A549 (cell line): ENCODE results near the gene LARGE1. TPM values are rescaled to one million over a fixed set of nuclear protein-coding genes. Genes with fewer than 3 reads are reported as not detected.

Source experiments
- ATAC-seq, 2 experiments: fragments of 200-7000 bp in 1 of 2; fragments of >200 bp in 1 of 2; cut with Nextera tagmentation in 1 of 2; cut with Tn5 transposase in 1 of 2; 3 replicates each; pipeline versions ENCODE4 v1.8.0 to v1.9.1; 2018 to 2020; ENCODE audit warnings: mild to moderate bottlenecking in 1 of 2, moderate library complexity in 1 of 2
- CTCF ChIA-PET: fragments of 300-600 bp; sonication (Branson Sonifier 250); formaldehyde crosslinking; extraction: SDS; loops from one replicate; lab custom pipeline; 2021; ENCODE audit warnings: antibody characterized with exemption, inconsistent platforms; lab: Yijun Ruan, JAX
- POLR2A ChIA-PET: fragments of 350-600 bp; formaldehyde crosslinking; extraction: SDS; loops from one replicate; lab custom pipeline; 2021; ENCODE audit warnings: antibody characterized with exemption, inconsistent platforms; lab: Yijun Ruan, JAX
- DNase-seq, 2 experiments: peaks; one replicate each; pipeline versions ENCODE4 v3.0.0 to v3.0.0-alpha.2; 2011 to 2016; ENCODE audit warnings: low read depth in 1 of 2, low spot score in 1 of 2
- FAIRE-seq: peaks from 2 replicates; lab custom pipeline; 2011; peaks lifted over from hg19 to GRCh38; lab: Jason Lieb, UNC
- H3K27ac ChIP-seq, 2 experiments: fragments of >200 bp; sonication (Bioruptor Twin); formaldehyde crosslinking; 3 replicates each; pipeline ENCODE4 v1.5.1; 2016 to 2017
- H3K4me1 ChIP-seq: fragments of >200 bp; sonication (Bioruptor Twin); formaldehyde crosslinking; 3 replicates; pipeline ENCODE4 v1.6.1; 2016
- H3K4me2 ChIP-seq: fragments of >200 bp; sonication (Bioruptor Twin); formaldehyde crosslinking; 3 replicates; pipeline ENCODE4 v1.6.1; 2016
- H3K4me3 ChIP-seq: fragments of >200 bp; sonication (Bioruptor Twin); formaldehyde crosslinking; 3 replicates; pipeline ENCODE4 v1.5.1; 2016
- H3K9me3 ChIP-seq: fragments of >200 bp; sonication (Bioruptor Twin); formaldehyde crosslinking; 3 replicates; pipeline ENCODE4 v1.6.1; 2016
- BHLHE40 ChIP-seq: IDR thresholded peaks from 2 replicates; pipeline ENCODE4 v1.6.1; 2012; ENCODE audit warnings: low read depth, low read length, inconsistent platforms
- CEBPB ChIP-seq, 2 experiments: fragments of >200 bp in 1 of 2; sonication (Bioruptor Twin) in 1 of 2; formaldehyde crosslinking in 1 of 2; IDR thresholded peaks; 2 replicates each; pipeline ENCODE4 v1.6.1; 2012 to 2016
- CHD4 ChIP-seq: fragments of 200-600 bp; sonication (generic); IDR thresholded peaks from 2 replicates; pipeline ENCODE4 v1.6.1; 2016; ENCODE audit warnings: antibody characterized with exemption, mild to moderate bottlenecking, borderline replicate concordance
- ELK1 ChIP-seq: fragments of 150-350 bp; IDR thresholded peaks from 2 replicates; pipeline ENCODE4 v1.6.1; 2014; ENCODE audit warnings: low read depth, mild to moderate bottlenecking, low read length
- FOSB ChIP-seq: fragments of 250-450 bp; sonication (Bioruptor Pico); IDR thresholded peaks from 2 replicates; pipeline ENCODE4 v1.5.0; 2020; ENCODE audit warnings: mild to moderate bottlenecking, moderate library complexity
- FOXS1 ChIP-seq: fragments of 250-450 bp; sonication (Bioruptor Pico); IDR thresholded peaks from 2 replicates; pipeline ENCODE4 v1.5.0; 2020; ENCODE audit warnings: mild to moderate bottlenecking, moderate library complexity
- GATA3 ChIP-seq: IDR thresholded peaks from 2 replicates; pipeline ENCODE4 v1.6.1; 2012; ENCODE audit warnings: borderline replicate concordance
- HDAC2 ChIP-seq: fragments of 200-600 bp; sonication (generic); IDR thresholded peaks from 2 replicates; pipeline ENCODE4 v1.6.1; 2016
- HOXB5 ChIP-seq: fragments of 250-450 bp; sonication (Bioruptor Pico); IDR thresholded peaks from 2 replicates; pipeline ENCODE4 v1.5.0; 2020; ENCODE audit warnings: mild to moderate bottlenecking, moderate library complexity
- JUN ChIP-seq, 2 experiments: fragments of >200 bp; sonication (Bioruptor Twin); formaldehyde crosslinking; IDR thresholded peaks; 2 replicates in 1 of 2; 3 replicates in 1 of 2; pipeline ENCODE4 v1.6.1; 2016 to 2017
- KDM1A ChIP-seq: fragments of 200-600 bp; sonication (generic); IDR thresholded peaks from 2 replicates; pipeline ENCODE4 v1.6.1; 2016; ENCODE audit warnings: low read depth, mild to moderate bottlenecking
- KDM5A ChIP-seq: fragments of 200-600 bp; sonication (generic); IDR thresholded peaks from 2 replicates; pipeline ENCODE4 v1.6.1; 2016; ENCODE audit warnings: antibody characterized with exemption, mild to moderate bottlenecking
- POLR2A ChIP-seq: IDR thresholded peaks from 2 replicates; pipeline ENCODE4 v1.6.1; 2012; ENCODE audit warnings: mild to moderate bottlenecking, low read length
- RARB ChIP-seq: fragments of 250-450 bp; sonication (Bioruptor Pico); IDR thresholded peaks from 2 replicates; pipeline ENCODE4 v1.8.0; 2021; ENCODE audit warnings: mild to moderate bottlenecking, moderate library complexity
- RCOR1 ChIP-seq: fragments of 150-350 bp; IDR thresholded peaks from 2 replicates; pipeline ENCODE4 v1.6.1; 2014; ENCODE audit warnings: antibody characterized with exemption, low read length, low read depth
- RFX5 ChIP-seq: fragments of 450-650 bp; IDR thresholded peaks from 2 replicates; pipeline ENCODE4 v1.7.1; 2014; ENCODE audit warnings: antibody characterized with exemption, mild to moderate bottlenecking, moderate library complexity
- SREBF2 ChIP-seq: fragments of 450-650 bp; IDR thresholded peaks from 2 replicates; pipeline ENCODE4 v1.6.1; 2014; ENCODE audit warnings: mild to moderate bottlenecking, moderate library complexity
- TFCP2L1 ChIP-seq: fragments of 250-450 bp; sonication (Bioruptor Pico); IDR thresholded peaks from 2 replicates; pipeline ENCODE4 v1.5.0; 2021; ENCODE audit warnings: mild to moderate bottlenecking
- ZC3H11A ChIP-seq: fragments of 450-650 bp; IDR thresholded peaks from 2 replicates; pipeline ENCODE4 v1.6.1; 2014; ENCODE audit warnings: antibody characterized with exemption, mild to moderate bottlenecking
- ZFP36 ChIP-seq: fragments of 450-650 bp; IDR thresholded peaks from 2 replicates; pipeline ENCODE4 v1.6.1; 2014; ENCODE audit warnings: borderline replicate concordance; ENCODE audit not compliant: partially characterized antibody
- ZNF302 ChIP-seq: fragments of 250-450 bp; sonication (Bioruptor Pico); IDR thresholded peaks from 2 replicates; pipeline ENCODE4 v1.9.0; 2021; ENCODE audit warnings: inconsistent platforms, mild to moderate bottlenecking, moderate library complexity
- ZSCAN20 ChIP-seq: fragments of 250-450 bp; sonication (Bioruptor Pico); IDR thresholded peaks from 2 replicates; pipeline ENCODE4 v1.8.0; 2022; ENCODE audit warnings: mild to moderate bottlenecking, moderate library complexity
- WGBS: methylation state at CpG from one replicate; pipeline ENCODE4 v1.1.6; 2017; ENCODE audit errors: missing lambda C conversion rate; 5-methylcytosine and 5-hydroxymethylcytosine counted together
- polyA plus RNA-seq, 4 experiments: library from polyadenylated mRNA; depleted of rRNA in 3 of 4; stranded (reverse); fragments of >200 nt; fragmentation: RNase III in 1 of 4; extraction: RNeasy Plus Mini Kit Qiagen cat#74134 plus additional on column Dnase treatment in 1 of 4; gene quantifications; 2 replicates in 3 of 4; 3 replicates in 1 of 4; pipeline ENCODE4 v1.2.3, GENCODE V29; 2011 to 2017
- TF ChIP-seq, protein P1 (sequence below): fragments of 450-650 bp; IDR thresholded peaks from 2 replicates; pipeline ENCODE4 v1.6.1; 2014; ENCODE audit warnings: antibody characterized with exemption
- TF ChIP-seq, protein P2 (sequence below): IDR thresholded peaks from 2 replicates; pipeline ENCODE4 v1.6.1; 2012

The LARGE1 gene
- polyA plus RNA-seq, 2 of the 4 experiments (the other 2 are of a cell fraction) = 2.7 to 5.8 TPM

DNA sequence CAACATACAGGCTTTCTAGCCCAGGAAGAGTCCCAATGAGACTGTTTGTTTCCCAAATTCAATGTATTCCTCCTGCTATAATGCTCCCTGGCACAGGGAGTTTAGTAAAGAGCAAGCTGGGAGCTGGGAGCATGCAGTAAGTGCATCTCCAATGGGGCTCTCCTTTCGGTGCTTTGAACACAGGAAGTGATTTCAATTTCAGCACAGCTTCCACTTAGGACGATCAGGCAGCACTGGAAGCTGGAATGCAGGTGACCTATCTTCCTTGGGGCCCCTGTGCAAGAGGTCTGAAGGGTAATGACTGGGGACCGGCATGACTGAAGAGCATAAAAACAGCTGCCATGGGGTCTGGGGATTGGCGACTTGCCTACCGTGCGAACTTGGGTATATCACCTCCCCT is 76.0 kb downstream of the LARGE1 start:
- ATAC-seq = no peak
- WGBS = 56% methylated on average over 5 of the region's 6 CpGs
- no peaks in the 10 kb centered on the region for H3K9me3 ChIP-seq
- ChIA-PET POLR2A (no interaction called here), CTCF (no interaction called here)
- no peak for DNase-seq
- TF ChIP-seq RARB (CRISPR knock-in tag) = no peak
- no peak for TF ChIP-seq CEBPB (IDR thresholded peaks at IDR 0.05)
- no peak for TF ChIP-seq SREBF2
- TF ChIP-seq, protein P1, sequence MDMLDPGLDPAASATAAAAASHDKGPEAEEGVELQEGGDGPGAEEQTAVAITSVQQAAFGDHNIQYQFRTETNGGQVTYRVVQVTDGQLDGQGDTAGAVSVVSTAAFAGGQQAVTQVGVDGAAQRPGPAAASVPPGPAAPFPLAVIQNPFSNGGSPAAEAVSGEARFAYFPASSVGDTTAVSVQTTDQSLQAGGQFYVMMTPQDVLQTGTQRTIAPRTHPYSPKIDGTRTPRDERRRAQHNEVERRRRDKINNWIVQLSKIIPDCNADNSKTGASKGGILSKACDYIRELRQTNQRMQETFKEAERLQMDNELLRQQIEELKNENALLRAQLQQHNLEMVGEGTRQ = no peak
- TF ChIP-seq FOXS1 (CRISPR knock-in tag) = no peak
- TF ChIP-seq KDM1A = no peak
- no peak for TF ChIP-seq ZFP36
- TF ChIP-seq KDM5A = no peak
- TF ChIP-seq FOSB = no peak
- TF ChIP-seq TFCP2L1 (CRISPR knock-in tag) = no peak
- H3K4me3 ChIP-seq = no peak overlapping the region
- no peak for FAIRE-seq
- no peak overlapping the region for H3K4me2 ChIP-seq
- H3K4me1 ChIP-seq = no peaks in the 10 kb centered on the region
- no peak overlapping the region for H3K27ac ChIP-seq

DNA sequence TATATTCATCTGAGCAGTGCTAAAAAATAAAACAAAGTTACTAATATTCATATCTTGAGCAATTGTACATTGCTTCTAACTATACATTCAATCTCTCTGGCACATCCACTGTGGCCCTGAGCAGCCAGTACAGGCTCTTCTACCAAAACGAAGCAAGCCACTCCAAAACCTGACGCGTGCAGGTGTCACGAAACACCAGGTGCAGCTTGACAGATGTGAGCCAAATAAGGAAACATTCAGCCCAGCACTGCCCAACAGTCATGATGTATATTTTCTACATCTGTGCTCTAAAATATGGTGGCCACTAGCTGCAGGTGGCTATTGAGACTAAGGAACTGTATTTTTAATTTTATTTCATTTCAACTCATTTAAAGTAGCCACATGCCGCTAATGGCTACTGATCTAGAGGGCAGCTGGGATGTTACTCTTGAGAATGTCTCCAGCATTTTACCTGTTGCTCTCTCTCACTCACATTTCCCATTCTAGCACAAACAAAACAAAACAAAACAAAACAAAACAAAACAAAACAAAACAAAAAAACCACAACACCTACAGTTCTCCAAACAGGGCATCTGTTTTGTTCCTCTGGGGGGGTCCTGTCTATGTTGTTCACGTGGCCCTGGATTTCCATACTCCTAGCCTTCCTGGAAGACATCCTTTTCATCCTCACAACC is 77.7 kb downstream of the LARGE1 start:
- DNase-seq = no peak
- POLR2A ChIA-PET = no interaction called here
- Histone ChIP-seq H3K27ac (no peak overlapping the region), H3K4me3 (no peak overlapping the region), H3K9me3 (no peaks in the 10 kb centered on the region), H3K4me1 (no peaks in the 10 kb centered on the region)
- no peak for FAIRE-seq
- CTCF ChIA-PET = no interaction called here
- ATAC-seq = no peak
- WGBS = 81% methylated on average over 6 of the region's 6 CpGs
- TF ChIP-seq KDM1A (no peak), ZSCAN20 (no peak)
- TF ChIP-seq, all 56 proteins: peak for 0
- H3K4me2 ChIP-seq = no peak overlapping the region

DNA sequence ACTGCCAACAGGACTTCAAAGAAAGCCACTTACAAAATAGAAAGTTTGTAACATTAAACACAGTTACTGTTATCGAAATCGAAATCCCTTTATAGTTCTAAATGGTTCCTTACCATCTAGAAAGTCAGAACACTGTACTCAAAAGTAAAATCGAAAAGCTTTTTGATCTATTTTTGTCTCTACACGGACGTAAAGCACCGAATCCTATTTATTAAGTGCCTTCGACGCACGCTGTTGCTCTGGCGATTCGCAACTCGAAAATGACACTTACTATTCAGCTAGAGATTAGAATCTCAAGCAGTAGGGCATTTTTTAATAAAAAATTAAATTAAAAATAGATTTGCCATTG is 78.3 kb downstream of the LARGE1 start:
- CTCF ChIA-PET = no interaction called here

More for the DNA sequence above, 78.3 kb downstream of the LARGE1 start:
- TF ChIP-seq POLR2A = no peak
- no peak for TF ChIP-seq HOXB5 (CRISPR knock-in tag)
- TF ChIP-seq, protein P2, sequence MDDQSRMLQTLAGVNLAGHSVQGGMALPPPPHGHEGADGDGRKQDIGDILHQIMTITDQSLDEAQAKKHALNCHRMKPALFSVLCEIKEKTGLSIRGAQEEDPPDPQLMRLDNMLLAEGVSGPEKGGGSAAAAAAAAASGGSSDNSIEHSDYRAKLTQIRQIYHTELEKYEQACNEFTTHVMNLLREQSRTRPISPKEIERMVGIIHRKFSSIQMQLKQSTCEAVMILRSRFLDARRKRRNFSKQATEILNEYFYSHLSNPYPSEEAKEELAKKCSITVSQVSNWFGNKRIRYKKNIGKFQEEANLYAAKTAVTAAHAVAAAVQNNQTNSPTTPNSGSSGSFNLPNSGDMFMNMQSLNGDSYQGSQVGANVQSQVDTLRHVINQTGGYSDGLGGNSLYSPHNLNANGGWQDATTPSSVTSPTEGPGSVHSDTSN = no peak
- TF ChIP-seq RFX5 = no peak
- no peak for TF ChIP-seq JUN (IDR thresholded peaks at IDR 0.05)
- no peak for TF ChIP-seq ZC3H11A
- TF ChIP-seq, protein P1 = no peak
- no peak for TF ChIP-seq ZNF302 (CRISPR knock-in tag)
- no peak for TF ChIP-seq ZFP36
- no peak for TF ChIP-seq BHLHE40
- TF ChIP-seq GATA3 = no peak
- no peak for TF ChIP-seq CHD4
- no peak for TF ChIP-seq HDAC2
- no peak for TF ChIP-seq ELK1
- TF ChIP-seq RCOR1 = no peak
- no peak for TF ChIP-seq KDM1A
- TF ChIP-seq, all 56 proteins: peak for 0
- DNase-seq (no peak), ATAC-seq (no peak), FAIRE-seq (no peak)
- 78% methylated on average over 12 of the region's 12 CpGs for WGBS
- Histone ChIP-seq H3K9me3 (no peaks in the 10 kb centered on the region), H3K4me3 (no peak overlapping the region), H3K4me1 (no peaks in the 10 kb centered on the region), H3K27ac (no peak overlapping the region), H3K4me2 (no peak overlapping the region)
- POLR2A ChIA-PET = no interaction called here
